ENCODE results near the gene RAB11FIP4.

Gene RAB11FIP4

GRCh38 chr17:31513731-31514427, 122.4 kb downstream of the RAB11FIP4 start:
- no peak for DNase-seq (ENCODE audit: low read depth)
- no peak for TF ChIP-seq CTCF (IDR thresholded peaks at IDR 0.05; ENCODE audit: control insufficient read depth, insufficient read depth, low read depth, low read length, missing control alignments)
- no peak overlapping the region for H3K4me3 ChIP-seq (ENCODE audit: control insufficient read depth, low read depth, low read length)

- H3K4me3 ChIP-seq (ENCODE audit: control insufficient read depth, low read depth, low read length): no peak overlapping the region
- DNase-seq (ENCODE audit: low read depth): no peak
- TF ChIP-seq CTCF (IDR thresholded peaks at IDR 0.05; ENCODE audit: control insufficient read depth, insufficient read depth, low read depth, low read length, missing control alignments): no peak
Observed at GRCh38 chr17:31515267-31515666, 123.8 kb downstream of the RAB11FIP4 start.

GRCh38 chr17:31517524-31517923, 126.0 kb downstream of the RAB11FIP4 start:
- DNase-seq (ENCODE audit: low read depth): no peak
- TF ChIP-seq CTCF (IDR thresholded peaks at IDR 0.05; ENCODE audit: control insufficient read depth, insufficient read depth, low read depth, low read length, missing control alignments): peak; percentile 42
- H3K4me3 ChIP-seq (ENCODE audit: control insufficient read depth, low read depth, low read length): no peak overlapping the region

GRCh38 chr17:31518478-31518877, 127.0 kb downstream of the RAB11FIP4 start:
- H3K4me3 ChIP-seq (ENCODE audit: control insufficient read depth, low read depth, low read length): no peak overlapping the region
- no peak for DNase-seq (ENCODE audit: low read depth)
- no peak for TF ChIP-seq CTCF (IDR thresholded peaks at IDR 0.05; ENCODE audit: control insufficient read depth, insufficient read depth, low read depth, low read length, missing control alignments)

DNA sequence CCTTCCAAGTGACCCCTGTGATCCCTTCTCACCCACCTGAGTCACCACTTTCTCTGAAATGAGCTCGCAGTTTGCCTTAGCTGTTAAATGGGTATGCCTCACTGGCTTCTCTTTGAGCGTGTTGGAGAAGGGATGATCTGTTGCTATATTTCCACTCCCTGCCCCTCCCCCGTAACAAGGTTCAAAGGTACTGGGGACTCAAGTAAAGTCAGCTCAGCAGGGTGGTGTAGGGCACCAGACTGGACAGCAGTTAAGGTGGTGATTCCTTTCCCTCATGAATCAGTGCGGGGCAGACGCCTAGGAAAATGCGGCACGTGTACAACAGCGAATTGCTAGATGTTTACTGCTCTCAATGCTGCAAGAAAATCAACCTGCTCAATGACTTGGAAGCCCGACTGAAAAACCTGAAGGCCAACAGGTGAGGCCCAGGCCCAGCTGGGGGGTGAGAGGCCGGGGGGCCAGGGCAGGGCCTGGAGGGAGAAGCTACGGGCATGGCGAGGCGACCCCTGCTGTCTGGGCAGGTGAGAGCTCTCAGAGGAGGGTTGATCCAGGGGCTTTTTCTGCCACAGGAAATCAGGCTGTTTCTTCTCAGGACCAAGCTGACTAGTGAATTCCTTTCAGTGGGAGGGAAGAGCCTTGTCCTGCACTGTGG, 130.3 kb downstream of the RAB11FIP4 start:
- TF ChIP-seq CTCF (IDR thresholded peaks at IDR 0.05; ENCODE audit: control insufficient read depth, insufficient read depth, low read depth, low read length, missing control alignments): no peak
- no peak for DNase-seq (ENCODE audit: low read depth)
- no peak overlapping the region for H3K4me3 ChIP-seq (ENCODE audit: control insufficient read depth, low read depth, low read length)

DNA sequence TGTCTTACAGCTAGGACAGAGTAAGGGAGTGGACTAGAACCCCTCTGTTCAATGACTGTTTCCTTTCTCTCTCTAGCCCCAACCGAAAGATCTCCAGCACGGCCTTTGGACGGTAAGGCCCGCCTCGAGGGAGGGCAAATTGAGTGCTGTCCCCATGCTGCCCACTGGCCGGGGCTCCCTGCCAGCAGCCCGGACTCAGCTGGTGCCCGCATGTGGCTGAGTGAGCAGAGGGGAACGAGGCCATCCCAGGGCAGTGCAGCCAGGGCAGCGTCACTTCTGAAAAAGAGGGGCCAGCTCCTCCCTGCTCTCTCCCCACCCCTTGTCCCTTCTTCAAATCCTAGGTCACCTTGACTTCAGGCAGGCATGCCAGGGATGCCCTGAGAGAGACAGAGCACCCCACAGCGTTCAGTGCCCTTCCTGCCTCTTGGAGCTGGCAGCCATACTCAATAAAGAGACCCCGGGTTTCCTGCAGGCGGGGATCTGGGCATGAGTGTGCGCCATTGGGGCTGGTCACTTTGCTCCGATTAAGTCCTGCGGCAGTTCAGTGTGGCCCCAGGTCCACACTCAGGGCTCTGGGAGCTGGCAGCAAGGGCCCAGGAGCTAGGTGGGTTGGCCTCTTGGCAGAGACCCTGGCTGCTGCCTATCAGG, 130.9 kb downstream of the RAB11FIP4 start:
- no peak overlapping the region for H3K4me3 ChIP-seq (ENCODE audit: control insufficient read depth, low read depth, low read length)
- DNase-seq (ENCODE audit: low read depth): no peak
- no peak for TF ChIP-seq CTCF (IDR thresholded peaks at IDR 0.05; ENCODE audit: control insufficient read depth, insufficient read depth, low read depth, low read length, missing control alignments)

All from AG09309 (cell line).